ENCODE data around the gene HERPUD1. TPM values are rescaled to one million over a fixed set of nuclear protein-coding genes. Genes with fewer than 3 reads are reported as not detected.

Gene HERPUD1
- polyA plus RNA-seq, 1 of the 3 experiments (the other 2 are of a cell fraction) = 46.3 TPM

DNA sequence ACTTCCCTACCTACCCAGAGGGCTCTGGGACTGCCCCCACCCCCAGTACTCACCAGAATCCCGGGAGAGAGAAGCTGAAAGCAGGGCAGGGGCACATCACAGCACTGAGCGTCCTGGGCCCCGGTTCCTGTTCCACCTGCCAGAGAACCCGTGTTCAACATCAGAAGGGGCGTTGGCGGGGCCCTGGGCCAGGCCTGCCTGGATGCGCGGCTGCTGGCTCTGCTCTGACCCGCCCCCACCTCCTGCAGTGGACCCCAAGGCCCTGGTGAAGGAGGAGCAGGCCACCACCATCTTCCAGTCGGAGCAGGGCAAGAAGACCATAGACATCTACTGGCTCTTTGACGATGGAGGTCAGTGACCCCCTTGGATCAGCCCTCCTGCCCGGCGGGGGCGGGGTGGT, 39.2 kb upstream of the HERPUD1 start:
- CTCF ChIA-PET = no interaction called here
- no peak for TF ChIP-seq YY1 (IDR thresholded peaks at IDR 0.05; ENCODE audit: low read depth)
- TF ChIP-seq CTCF (IDR thresholded peaks at IDR 0.05) = no peak
- no peak for TF ChIP-seq FOSL2 (IDR thresholded peaks at IDR 0.05; ENCODE audit: borderline replicate concordance, low read depth)
- no peak for TF ChIP-seq TCF12 (IDR thresholded peaks at IDR 0.05)
- TF ChIP-seq MEF2A (IDR thresholded peaks at IDR 0.05; ENCODE audit: borderline replicate concordance, low read depth) = no peak
- no peak for TF ChIP-seq RAD21 (IDR thresholded peaks at IDR 0.05; ENCODE audit: low read length)
- H3F3A ChIP-seq (replicated peaks; ENCODE audit: insufficient read depth) = no peaks in the 10 kb centered on the region
- no peaks in the 10 kb centered on the region for H4K20me1 ChIP-seq (ENCODE audit: insufficient read depth)
- no peak overlapping the region for H3K4me2 ChIP-seq
- H3K9me3 ChIP-seq = no peaks in the 10 kb centered on the region
- H3K4me1 ChIP-seq (ENCODE audit: control insufficient read depth in 1 of 2, insufficient read depth in 2 of 2, low read depth in 1 of 2, low read length in 1 of 2) = no peaks in the 10 kb centered on the region
- no peak overlapping the region for H3K9ac ChIP-seq
- no peak for DNase-seq
- H3K4me3 ChIP-seq (ENCODE audit: low read depth in 2 of 2, low read length in 1 of 2) = no peak overlapping the region
- POLR2A ChIA-PET = interaction anchor here (1.2 kb wide), 1 partner anchor 39 kb away, joined by 3 read pairs; no protein-coding TSS in a partner anchor
- 83% methylated on average over 2 of the region's 14 CpGs for WGBS (ENCODE audit: low lambda C conversion rate)
- H2AFZ ChIP-seq (ENCODE audit: low read depth) = no peak overlapping the region
- no peaks in the 10 kb centered on the region for H3K36me3 ChIP-seq (replicated peaks in 1 of 2; ENCODE audit: control insufficient read depth in 1 of 2, insufficient read depth in 2 of 2, low read length in 1 of 2)
- H3K79me2 ChIP-seq (ENCODE audit: insufficient read depth) = no peaks in the 10 kb centered on the region
- no peaks in the 10 kb centered on the region for H3K9me2 ChIP-seq
- no peak overlapping the region for H3K27ac ChIP-seq (ENCODE audit: low read depth in 2 of 2, low read length in 1 of 2)
- H3K27me3 ChIP-seq (ENCODE audit: insufficient read depth) = no peaks in the 10 kb centered on the region

DNA sequence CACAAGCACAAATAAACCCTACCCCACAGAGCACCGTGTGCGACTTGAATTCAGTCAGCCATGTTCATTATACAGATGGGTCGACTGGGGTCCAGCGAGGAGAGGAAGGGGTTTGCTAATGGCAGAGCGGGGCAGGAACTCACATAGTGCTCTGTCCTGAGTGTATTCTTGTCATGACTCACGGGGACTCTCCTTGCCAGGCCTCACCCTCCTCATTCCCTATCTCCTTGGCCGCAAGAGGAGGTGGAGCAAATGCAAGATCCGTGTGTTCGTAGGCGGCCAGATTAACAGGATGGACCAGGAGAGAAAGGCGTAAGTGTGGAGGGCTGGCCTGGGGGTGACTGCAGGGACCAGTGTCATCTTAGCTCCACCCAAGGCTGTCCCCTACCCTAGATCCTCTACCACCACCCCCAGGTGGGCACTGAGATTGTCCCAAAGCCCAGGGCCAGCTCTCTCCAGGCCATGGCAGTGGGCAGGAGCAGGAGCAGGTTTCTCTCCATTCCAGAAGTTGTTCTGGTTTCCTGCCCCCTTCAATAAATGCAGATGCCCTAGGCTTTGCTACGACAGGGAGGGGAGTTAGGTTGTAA, 37.5 kb upstream of the HERPUD1 start:
- ChIA-PET POLR2A (no interaction called here), CTCF (no interaction called here)
- no peaks in the 10 kb centered on the region for H3K27me3 ChIP-seq (ENCODE audit: insufficient read depth)
- no peak overlapping the region for H3K4me3 ChIP-seq (ENCODE audit: low read depth in 2 of 2, low read length in 1 of 2)
- no peaks in the 10 kb centered on the region for H3K4me1 ChIP-seq (ENCODE audit: control insufficient read depth in 1 of 2, insufficient read depth in 2 of 2, low read depth in 1 of 2, low read length in 1 of 2)
- H3K9me2 ChIP-seq = no peaks in the 10 kb centered on the region
- no peaks in the 10 kb centered on the region for H3F3A ChIP-seq (replicated peaks; ENCODE audit: insufficient read depth)
- WGBS (ENCODE audit: low lambda C conversion rate) = 88% methylated on average over 12 of the region's 12 CpGs
- H3K9me3 ChIP-seq = no peaks in the 10 kb centered on the region
- no peak overlapping the region for H3K4me2 ChIP-seq
- no peak for DNase-seq
- H3K79me2 ChIP-seq (ENCODE audit: insufficient read depth) = no peaks in the 10 kb centered on the region
- H3K9ac ChIP-seq = no peak overlapping the region
- H3K27ac ChIP-seq (ENCODE audit: low read depth in 2 of 2, low read length in 1 of 2) = no peak overlapping the region
- no peak overlapping the region for H2AFZ ChIP-seq (ENCODE audit: low read depth)
- H3K36me3 ChIP-seq (replicated peaks in 1 of 2; ENCODE audit: control insufficient read depth in 1 of 2, insufficient read depth in 2 of 2, low read length in 1 of 2) = no peaks in the 10 kb centered on the region
- no peak for TF ChIP-seq NFIC (IDR thresholded peaks at IDR 0.05; ENCODE audit: borderline replicate concordance)
- no peak for TF ChIP-seq FOXJ3 (CRISPR knock-in tag; IDR thresholded peaks at IDR 0.05)
- TF ChIP-seq SIN3A (IDR thresholded peaks at IDR 0.05; ENCODE audit: borderline replicate concordance, low read depth, low read length) = no peak
- TF ChIP-seq GABPA (IDR thresholded peaks at IDR 0.05; ENCODE audit: low read depth) = no peak
- TF ChIP-seq NRF1 (IDR thresholded peaks at IDR 0.05; ENCODE audit: low read depth, low read length) = no peak
- no peak for TF ChIP-seq EZH2phosphoT487 (IDR thresholded peaks at IDR 0.05; ENCODE audit: borderline replicate concordance, low read depth)
- TF ChIP-seq GATA2 (CRISPR knock-in tag; IDR thresholded peaks at IDR 0.05) = no peak
- TF ChIP-seq CHD2 (IDR thresholded peaks at IDR 0.05; ENCODE audit: low read length, partially characterized antibody) = no peak
- TF ChIP-seq RFX5 (IDR thresholded peaks at IDR 0.05; ENCODE audit: low read length) = no peak
- no peak for TF ChIP-seq MXI1 (IDR thresholded peaks at IDR 0.05; ENCODE audit: low read depth, low read length)
- no peak for TF ChIP-seq USF2 (IDR thresholded peaks at IDR 0.05; ENCODE audit: borderline replicate concordance, low read depth, low read length)
- no peak for TF ChIP-seq MAX (IDR thresholded peaks at IDR 0.05; ENCODE audit: low read depth)
- TF ChIP-seq CTCF (IDR thresholded peaks at IDR 0.05) = no peak
- TF ChIP-seq JUND (IDR thresholded peaks at IDR 0.05) = no peak
- TF ChIP-seq PBX3 (IDR thresholded peaks at IDR 0.05) = no peak
- no peak for TF ChIP-seq TAF1 (IDR thresholded peaks at IDR 0.05; ENCODE audit: borderline replicate concordance, low read depth, low read length)
- TF ChIP-seq ELF1 (IDR thresholded peaks at IDR 0.05) = no peak
- TF ChIP-seq USF1 (IDR thresholded peaks at IDR 0.05; ENCODE audit: borderline replicate concordance, low read depth) = no peak
- TF ChIP-seq YY1 (IDR thresholded peaks at IDR 0.05; ENCODE audit: low read depth) = no peak
- no peaks in the 10 kb centered on the region for H4K20me1 ChIP-seq (ENCODE audit: insufficient read depth)

Data from SK-N-SH (cell line).